Peyer's patch (tissue), 4 donors: ENCODE results near the gene HYCC2. TPM values are rescaled to one million over a fixed set of nuclear protein-coding genes. Genes with fewer than 3 reads are reported as not detected.

Experiments used
- DNase-seq, 3 donors: peaks; one replicate each; pipeline ENCODE4 v3.0.0-alpha.2; 2017 to 2019
- H3K27ac ChIP-seq, 4 donors: fragments of 200-600 bp; sonication (generic); one replicate each; pipeline ENCODE4 v1.5.1; 2016 to 2019
- H3K27me3 ChIP-seq, 2 donors: fragments of 200-600 bp; sonication (generic); one replicate each; pipeline ENCODE4 v1.5.1; 2019
- H3K36me3 ChIP-seq, 3 donors: fragments of 200-600 bp; sonication (generic); one replicate each; pipeline ENCODE4 v1.5.1; 2016 to 2019
- H3K4me1 ChIP-seq, 4 donors: fragments of 200-600 bp; sonication (generic); one replicate each; pipeline ENCODE4 v1.5.1; 2016 to 2019
- H3K4me3 ChIP-seq, 4 donors: fragments of 200-600 bp; sonication (generic); 1 replicate in 3 of 4; 2 replicates in 1 of 4; pipeline ENCODE4 v1.5.1; 2016 to 2019; ENCODE audit warnings: mild to moderate bottlenecking in 1 of 4
- H3K9me3 ChIP-seq, 4 donors: fragments of 200-600 bp; sonication (generic); one replicate each; pipeline ENCODE4 v1.5.1; 2016 to 2019; ENCODE audit warnings: mild to moderate bottlenecking in 1 of 4
- CTCF ChIP-seq, 6 experiments: fragments of 450-650 bp in 4 of 6; fragments of 200-600 bp in 2 of 6; sonication (generic) in 1 of 6; IDR thresholded peaks; one replicate each; pipeline ENCODE4 v1.5.1; 2017 to 2019; ENCODE audit warnings: antibody characterized with exemption in 6 of 6, mild to moderate bottlenecking in 3 of 6, moderate library complexity in 1 of 6
- POLR2A ChIP-seq, 2 donors: fragments of 450-650 bp; IDR thresholded peaks; one replicate each; pipeline ENCODE4 v1.5.1; 2017; ENCODE audit warnings: antibody characterized with exemption in 2 of 2, mild to moderate bottlenecking in 2 of 2, moderate library complexity in 2 of 2
- total RNA-seq, 4 donors: library from RNA; depleted of rRNA; stranded (reverse); fragments of >200 nt; gene quantifications; one replicate each; pipeline ENCODE4 v1.1.0, GENCODE V29; 2016

Gene HYCC2
- total RNA-seq, 4 donors from 2014 or later = 17.3 to 31.9 (median 29.0) TPM

- Histone ChIP-seq H3K4me3 (no peak overlapping the region), H3K4me1 (no peaks in the 10 kb centered on the region), H3K36me3 (peaks cover 0 to 22% (median 0%) of the 10 kb centered on the region in 3 donors), H3K9me3 (no peaks in the 10 kb centered on the region), H3K27ac (no peak overlapping the region), H3K27me3 (no peaks in the 10 kb centered on the region)
- DNase-seq = no peak
- no peak for TF ChIP-seq POLR2A (IDR thresholded peaks at IDR 0.05)
- TF ChIP-seq CTCF (IDR thresholded peaks at IDR 0.05) = no peak
These were observed 19.1 kb upstream of the HYCC2 start for GRCh38 chr2:201090574-201090973.

GRCh38 chr2:201084863-201085262, 13.4 kb upstream of the HYCC2 start:
- no peak overlapping the region for H3K4me3 ChIP-seq
- no peaks in the 10 kb centered on the region for H3K27me3 ChIP-seq
- TF ChIP-seq POLR2A (IDR thresholded peaks at IDR 0.05) = no peak
- TF ChIP-seq CTCF (IDR thresholded peaks at IDR 0.05) = no peak
- peaks cover 0 to 70% (median 0%) of the 10 kb centered on the region in 3 donors for H3K36me3 ChIP-seq
- no peaks in the 10 kb centered on the region for H3K9me3 ChIP-seq
- H3K27ac ChIP-seq = no peak overlapping the region
- no peak for DNase-seq
- no peaks in the 10 kb centered on the region for H3K4me1 ChIP-seq

- H3K36me3 ChIP-seq = peaks cover 0 to 12% (median 0%) of the 10 kb centered on the region in 3 donors
- H3K27me3 ChIP-seq = no peaks in the 10 kb centered on the region
- no peak overlapping the region for H3K27ac ChIP-seq
- H3K9me3 ChIP-seq = no peaks in the 10 kb centered on the region
- no peak for DNase-seq
- H3K4me3 ChIP-seq = no peak overlapping the region
- peaks cover 0 to 23% (median 5%) of the 10 kb centered on the region in 4 donors for H3K4me1 ChIP-seq
- TF ChIP-seq CTCF (IDR thresholded peaks at IDR 0.05) (no peak), POLR2A (IDR thresholded peaks at IDR 0.05) (no peak)
These were observed 3.5 kb upstream of the HYCC2 start for GRCh38 chr2:201074996-201075395.

GRCh38 chr2:201073071-201073470, 1.6 kb upstream of the HYCC2 start:
- Histone ChIP-seq H3K36me3 (no peaks in the 10 kb centered on the region), H3K4me3 (peak overlapping the region in 2 of 4 donors; percentile 82 to 90), H3K27ac (no peak overlapping the region), H3K27me3 (no peaks in the 10 kb centered on the region), H3K4me1 (peaks cover 0 to 30% (median 7%) of the 10 kb centered on the region in 4 donors), H3K9me3 (no peaks in the 10 kb centered on the region)
- TF ChIP-seq CTCF (IDR thresholded peaks at IDR 0.05) (no peak), POLR2A (IDR thresholded peaks at IDR 0.05) (no peak)
- no peak for DNase-seq

- Histone ChIP-seq H3K27ac (peak overlapping the region; percentile 83 to 91 (median 90)), H3K4me1 (peaks cover 0 to 30% (median 7%) of the 10 kb centered on the region in 4 donors), H3K27me3 (no peaks in the 10 kb centered on the region), H3K4me3 (peak overlapping the region; percentile 66 to 90 (median 74)), H3K36me3 (no peaks in the 10 kb centered on the region), H3K9me3 (no peaks in the 10 kb centered on the region)
- DNase-seq = no peak
- TF ChIP-seq POLR2A (IDR thresholded peaks at IDR 0.05) (no peak), CTCF (IDR thresholded peaks at IDR 0.05) (no peak)
These were observed 695 bp upstream of the HYCC2 start for GRCh38 chr2:201072201-201072530.

GRCh38 chr2:201070948-201071478, 458 bp downstream of the HYCC2 start:
- TF ChIP-seq CTCF (IDR thresholded peaks at IDR 0.05) = no peak
- TF ChIP-seq POLR2A (IDR thresholded peaks at IDR 0.05) = no peak
- Histone ChIP-seq H3K4me1 (peaks cover 0 to 30% (median 7%) of the 10 kb centered on the region in 4 donors), H3K27ac (peak overlapping the region; percentile 83 to 91 (median 90)), H3K36me3 (no peaks in the 10 kb centered on the region), H3K4me3 (peak overlapping the region; percentile 66 to 90 (median 74)), H3K9me3 (no peaks in the 10 kb centered on the region), H3K27me3 (no peaks in the 10 kb centered on the region)
- no peak for DNase-seq
